ENCODE measurements around the gene NFIB. TPM values are rescaled to one million over a fixed set of nuclear protein-coding genes. Genes with fewer than 3 reads are reported as not detected.
A peak's percentile ranks its signal among the peaks of the same experiment; 100 is the strongest.

Gene NFIB
- total RNA-seq (2012; rRNA removed) = 2.0 and 2.2 TPM in 2 replicates
- 1.2 and 1.4 TPM in 2 replicates for polyA plus RNA-seq (2012; rRNA removed)
- polyA plus RNA-seq (2012; cell fraction: cytosol; rRNA removed) = 0.55 and 0.99 TPM in 2 replicates
- polyA plus RNA-seq (2012; cell fraction: nucleus; rRNA removed; ENCODE audit: low replicate concordance) = 0.38 and 2.1 TPM in 2 replicates
- Bru-seq, nascent RNA = percentile 42 among the genes with signal in this experiment
- percentile 41 among the genes with signal in this experiment for BruChase-seq, experiment 1, labeled RNA remaining after a 6-hour chase
- percentile 38 among the genes with signal in this experiment for BruChase-seq, experiment 2, labeled RNA remaining after a 2-hour chase
- long read RNA-seq, full-length matches to known transcripts = 1 of 3 reads
- long read RNA-seq, partial matches to known transcripts = 0 of 3 reads
- long read RNA-seq, other reads (novel, unspliced or antisense) = 2 of 3 reads

DNA sequence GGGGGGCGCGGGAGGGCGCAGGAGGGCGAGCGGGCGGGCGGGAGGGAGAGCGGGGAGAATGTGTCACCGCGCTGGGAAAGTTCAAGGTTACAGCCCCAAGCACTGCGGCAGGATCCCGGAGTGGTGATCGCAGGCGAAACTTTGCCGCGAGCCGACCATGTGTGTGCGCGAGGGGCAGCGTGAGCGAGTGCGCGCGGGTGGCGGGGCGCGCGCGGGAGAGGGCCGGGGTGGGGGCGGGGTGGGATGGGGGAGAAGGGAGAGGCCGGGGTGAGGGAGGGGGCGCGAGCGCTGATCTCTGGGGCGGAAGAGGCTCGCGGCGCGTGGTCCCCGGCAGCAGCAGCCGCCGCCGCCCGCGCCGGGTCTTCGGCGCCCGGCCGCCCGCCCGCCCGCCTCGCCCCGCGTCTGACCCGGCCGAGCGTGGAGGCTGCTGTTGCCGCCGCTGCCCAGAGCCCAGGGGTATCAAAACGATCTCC, at the start of gene NFIB:
Gene NFIB, minus strand, starts transcription at position 191 of the 473 bp plus-strand sequence. CDS start 630 bp downstream, outside the sequence.
- H4K8ac ChIP-seq (ENCODE audit: low read depth in 2 of 2, low read length in 2 of 2) = no peak within 1 kb of the TSS
- H2BK15ac ChIP-seq (ENCODE audit: low read depth, low read length) = no peak within 1 kb of the TSS
- no peaks in the 10 kb centered on the region for H3K79me1 ChIP-seq (ENCODE audit: low read depth in 1 of 2, low read length in 2 of 2)
- no peak within 1 kb of the TSS for H3K56ac ChIP-seq (ENCODE audit: extremely low read depth, insufficient read depth, low read length)
- no peak within 1 kb of the TSS for H4K5ac ChIP-seq (ENCODE audit: low read depth, low read length)
- peak; percentile 33 for ATAC-seq (ENCODE audit: low read depth)
- H3K18ac ChIP-seq (ENCODE audit: low read depth, low read length) = no peak within 1 kb of the TSS
- peak; percentile 24 for DNase-seq
- H2BK120ac ChIP-seq (ENCODE audit: low read depth, low read length) = no peak within 1 kb of the TSS
- no peak within 1 kb of the TSS for H3K14ac ChIP-seq (replicated peaks; ENCODE audit: low read depth, low read length)
- peak within 1 kb of the TSS; percentile 75 for H3K4me2 ChIP-seq (ENCODE audit: low read depth, low read length)
- H3K9me1 ChIP-seq (ENCODE audit: insufficient read depth, low read length) = no peaks in the 10 kb centered on the region
- 0% methylated on average over 8 of the region's 63 CpGs; no CpG with 5 or more reads in 1 of the 2 experiments for WGBS, 2 experiments (ENCODE audit: extremely low coverage in 2 of 2, insufficient read length in 1 of 2)
- H3K4ac ChIP-seq (ENCODE audit: low read depth, low read length) = no peak within 1 kb of the TSS
- H2BK5ac ChIP-seq (ENCODE audit: low read depth, low read length, poor library complexity, severe bottlenecking) = no peak within 1 kb of the TSS
- BruUV-seq (replicated peaks) = no TSS peak
- no peaks in the 10 kb centered on the region for H4K20me1 ChIP-seq (ENCODE audit: insufficient read depth, low read length)
- dilution Hi-C loops (cut with HindIII; ENCODE audit: low sequenced_read_pairs, unreplicated experiment) (no loop called here), in situ Hi-C loops (cut with MboI; ENCODE audit: low sequenced_read_pairs) (no loop called here), intact Hi-C loops (cut with micrococcal nuclease) (loop anchor here (10.0 kb wide), 1 partner anchor 379 kb away; no protein-coding TSS in a partner anchor)
- H3K27me3 ChIP-seq (ENCODE audit: control insufficient read depth, insufficient read depth, low read length) = peaks cover 59% of the 10 kb centered on the region
- H2AK5ac ChIP-seq (ENCODE audit: low read depth, low read length) = no peak within 1 kb of the TSS
- POLR2A ChIA-PET (ENCODE audit: unreplicated experiment) = no interaction called here
- no peak within 1 kb of the TSS for H3K27ac ChIP-seq (ENCODE audit: insufficient read depth, low read length)
- H3K4me1 ChIP-seq (ENCODE audit: control insufficient read depth, insufficient read depth, low read length) = no peaks in the 10 kb centered on the region; the same call in 1 of the 2 replicates
- H3K36me3 ChIP-seq (ENCODE audit: control insufficient read depth, insufficient read depth, low read length) = no peaks in the 10 kb centered on the region
- H3K9ac ChIP-seq (ENCODE audit: low read depth, low read length) = peak within 1 kb of the TSS; percentile 50
- H4K91ac ChIP-seq (ENCODE audit: insufficient read depth, low read depth, low read length) = no peak within 1 kb of the TSS
- H2AFZ ChIP-seq (replicated peaks; ENCODE audit: low read length, poor library complexity) = peak within 1 kb of the TSS; percentile 70
- TF ChIP-seq FOS (IDR thresholded peaks at IDR 0.05; ENCODE audit: low read depth, low read length) = no peak
- TF ChIP-seq MAFK (IDR thresholded peaks at IDR 0.05; ENCODE audit: low read depth, low read length) = no peak
- TF ChIP-seq CEBPB (IDR thresholded peaks at IDR 0.05; ENCODE audit: low read depth, low read length) = no peak
- H2AK9ac ChIP-seq (replicated peaks; ENCODE audit: low read depth, low read length, poor library complexity) = peak within 1 kb of the TSS; percentile 30
- H3K4me3 ChIP-seq (ENCODE audit: insufficient read depth, low read depth, low read length) = peak within 1 kb of the TSS; percentile 46
- no peak within 1 kb of the TSS for H2BK20ac ChIP-seq (ENCODE audit: low read depth, low read length)
- H3K9me3 ChIP-seq (ENCODE audit: control insufficient read depth, insufficient read depth, low read length) = no peaks in the 10 kb centered on the region
- H3K23ac ChIP-seq (ENCODE audit: low read depth, low read length) = peak within 1 kb of the TSS; percentile 52; the same call in 1 of the 2 replicates
- CTCF ChIA-PET = no interaction called here
